ENCODE measurements around the gene CCDC24. TPM values are rescaled to one million over a fixed set of nuclear protein-coding genes. Genes with fewer than 3 reads are reported as not detected.

Gene CCDC24
- total RNA-seq, 1 donor from 2014 or later: 5.4 TPM

GRCh38 chr1:43961692-43962091, 29.7 kb upstream of the CCDC24 start:
- DNase-seq (ENCODE audit: low spot score) (no peak), ATAC-seq (no peak)
- intact Hi-C loops (cut with DNase I): no loop called here

GRCh38 chr1:43962324-43962723, 29.1 kb upstream of the CCDC24 start:
- DNase-seq (ENCODE audit: low spot score) (no peak), ATAC-seq (no peak)
- intact Hi-C loops (cut with DNase I): no loop called here

- no peak for DNase-seq (ENCODE audit: low spot score)
- intact Hi-C loops (cut with DNase I): no loop called here
- ATAC-seq: no peak
These were observed 28.4 kb upstream of the CCDC24 start for GRCh38 chr1:43963006-43963405.

GRCh38 chr1:43963890-43964289, 27.5 kb upstream of the CCDC24 start:
- ATAC-seq: no peak
- DNase-seq (ENCODE audit: low spot score): no peak
- intact Hi-C loops (cut with DNase I): no loop called here

- ATAC-seq (no peak), DNase-seq (ENCODE audit: low spot score) (no peak)
- intact Hi-C loops (cut with DNase I): no loop called here
These were observed 26.1 kb upstream of the CCDC24 start for GRCh38 chr1:43965316-43965715.

GRCh38 chr1:43968348-43968948, 23.0 kb upstream of the CCDC24 start:
- DNase-seq (ENCODE audit: low spot score) (no peak), ATAC-seq (no peak)
- intact Hi-C loops (cut with DNase I): no loop called here

- intact Hi-C loops (cut with DNase I): no loop called here
- no peak for DNase-seq (ENCODE audit: low spot score)
- ATAC-seq: no peak
These were observed 22.0 kb upstream of the CCDC24 start for GRCh38 chr1:43969416-43969745.

GRCh38 chr1:43969746-43970466, 21.5 kb upstream of the CCDC24 start, which contains the start of gene DPH2:
TSS of gene DPH2 (plus strand) at chr1:43970010. CDS start at chr1:43970176, 166 bp downstream.
- intact Hi-C loops (cut with DNase I): no loop called here
- ATAC-seq (peak; percentile 96), DNase-seq (ENCODE audit: low spot score) (peak; percentile 97)

- intact Hi-C loops (cut with DNase I): no loop called here
- ATAC-seq (no peak), DNase-seq (ENCODE audit: low spot score) (no peak)
These were observed 20.9 kb upstream of the CCDC24 start for GRCh38 chr1:43970502-43970901.

- intact Hi-C loops (cut with DNase I): no loop called here
- ATAC-seq: no peak
- DNase-seq (ENCODE audit: low spot score): no peak
These were observed 20.5 kb upstream of the CCDC24 start for GRCh38 chr1:43970911-43971310.

GRCh38 chr1:43971336-43971980, 19.9 kb upstream of the CCDC24 start:
- intact Hi-C loops (cut with DNase I): no loop called here
- ATAC-seq (no peak), DNase-seq (ENCODE audit: low spot score) (no peak)

GRCh38 chr1:43973981-43974442, 17.4 kb upstream of the CCDC24 start:
- ATAC-seq: no peak
- intact Hi-C loops (cut with DNase I): no loop called here

GRCh38 chr1:43974443-43975248, 16.8 kb upstream of the CCDC24 start, which contains the start of gene ATP6V0B:
TSS of gene ATP6V0B (plus strand) at chr1:43974960. CDS start at chr1:43975041, 81 bp downstream.
- peak; percentile 92 for ATAC-seq
- DNase-seq (ENCODE audit: low spot score): peak; percentile 99
- intact Hi-C loops (cut with DNase I): no loop called here

More at GRCh38 chr1:43973981-43974442, 17.4 kb upstream of the CCDC24 start:
- DNase-seq (ENCODE audit: low spot score): peak; percentile 54

GRCh38 chr1:43975249-43975961, 16.0 kb upstream of the CCDC24 start:
- DNase-seq (ENCODE audit: low spot score) (peak; percentile 83), ATAC-seq (peak; percentile 31)
- intact Hi-C loops (cut with DNase I): no loop called here

GRCh38 chr1:43976045-43976444, 15.4 kb upstream of the CCDC24 start:
- DNase-seq (ENCODE audit: low spot score) (no peak), ATAC-seq (no peak)
- intact Hi-C loops (cut with DNase I): no loop called here

GRCh38 chr1:43976890-43977289, 14.5 kb upstream of the CCDC24 start:
- intact Hi-C loops (cut with DNase I): no loop called here
- DNase-seq (ENCODE audit: low spot score): no peak
- ATAC-seq: no peak

- ATAC-seq: no peak
- intact Hi-C loops (cut with DNase I): no loop called here
- DNase-seq (ENCODE audit: low spot score): no peak
These were observed 13.8 kb upstream of the CCDC24 start for GRCh38 chr1:43977376-43978263.

- ATAC-seq (no peak), DNase-seq (ENCODE audit: low spot score) (no peak)
- intact Hi-C loops (cut with DNase I): no loop called here
These were observed 13.2 kb upstream of the CCDC24 start for GRCh38 chr1:43978264-43978550.

All from sciatic nerve (tissue), 2 donors.